Hypothalamus (tissue), 51 donors: ENCODE data around the gene ZDHHC23.

Experiments
- DNase-seq, 51 donors: peaks; one replicate each; lab custom pipeline; 2025; lab: John Stamatoyannopoulos, UW

Gene ZDHHC23

GRCh38 chr3:113985541-113985940 lies 37.7 kb downstream of the ZDHHC23 start:
- no peak for DNase-seq

GRCh38 chr3:114005481-114005880 lies 57.7 kb downstream of the ZDHHC23 start:
- DNase-seq, result no peak

DNA sequence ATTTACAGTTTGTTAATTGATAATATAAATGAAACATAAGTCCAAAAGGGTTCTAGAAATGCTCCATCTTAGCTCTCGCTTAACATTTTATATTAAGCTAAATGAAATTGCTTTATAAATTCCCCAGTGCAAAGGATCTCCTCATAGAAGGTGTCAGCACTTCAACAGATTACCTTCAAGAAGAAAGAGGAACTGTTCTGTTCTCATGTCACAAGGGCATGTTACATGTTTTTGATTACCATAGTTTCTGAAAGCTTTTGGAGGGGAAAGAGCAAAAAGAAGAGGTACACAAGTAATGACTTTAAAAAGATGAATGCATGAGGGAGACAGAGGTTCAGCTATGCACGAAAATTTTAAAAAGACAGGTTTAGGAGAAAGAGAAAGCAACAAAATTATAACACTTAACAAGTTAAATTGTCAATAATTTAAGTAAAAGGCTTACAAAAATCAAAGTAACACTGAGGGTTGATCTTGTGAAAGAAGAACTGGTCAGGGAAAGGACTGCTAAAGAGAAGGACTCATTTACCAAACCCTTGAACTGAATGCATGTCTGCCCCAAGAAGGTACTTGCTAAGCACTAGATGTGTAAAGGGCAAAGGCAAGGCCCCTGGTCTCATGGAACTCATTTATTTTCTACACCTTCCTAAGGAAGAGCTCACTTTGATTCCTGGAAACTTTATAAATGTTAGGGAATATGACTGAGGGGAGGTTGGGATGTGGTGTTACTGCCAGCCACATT lies 63.4 kb downstream of the ZDHHC23 start:
- no peak for DNase-seq
